Loucy (cell line): ENCODE measurements around the gene JAZF1.

Source experiments
- H2AFZ ChIP-seq: fragments of 200-600 bp; sonication (generic); 2 replicates; pipeline ENCODE4 v1.6.0; 2016; ENCODE audit warnings: antibody characterized with exemption, mild to moderate bottlenecking, low read length, moderate library complexity
- H3F3A ChIP-seq: fragments of 200-600 bp; 2 replicates; pipeline ENCODE4 v1.6.0; 2016; ENCODE audit warnings: antibody characterized with exemption, low read depth, mild to moderate bottlenecking
- H3K27me3 ChIP-seq: fragments of 200-600 bp; sonication (generic); 2 replicates; pipeline ENCODE4 v1.6.1; 2014; ENCODE audit warnings: low read length, mild to moderate bottlenecking; ENCODE audit not compliant: insufficient read depth, poor library complexity, severe bottlenecking
- H3K36me3 ChIP-seq: fragments of 200-600 bp; sonication (generic); 2 replicates; pipeline ENCODE4 v1.6.1; 2016; ENCODE audit warnings: low read length; ENCODE audit not compliant: insufficient read depth
- H3K4me1 ChIP-seq: fragments of 200-600 bp; sonication (generic); 2 replicates; pipeline ENCODE4 v1.5.1; 2014; ENCODE audit warnings: low read length, mild to moderate bottlenecking; ENCODE audit not compliant: insufficient read depth, poor library complexity, severe bottlenecking
- H3K4me2 ChIP-seq: fragments of 200-600 bp; sonication (generic); 2 replicates; pipeline ENCODE4 v1.6.0; 2014; ENCODE audit warnings: antibody characterized with exemption, low read length, low read depth, mild to moderate bottlenecking; ENCODE audit not compliant: poor library complexity, severe bottlenecking
- H3K4me3 ChIP-seq: fragments of 200-600 bp; sonication (generic); 2 replicates; pipeline ENCODE4 v1.5.1; 2014; ENCODE audit warnings: low read length, mild to moderate bottlenecking, mixed read lengths; ENCODE audit not compliant: poor library complexity, severe bottlenecking
- H3K79me2 ChIP-seq: fragments of 200-600 bp; sonication (generic); 2 replicates; pipeline ENCODE4 v1.6.1; 2014; ENCODE audit warnings: low read length; ENCODE audit not compliant: insufficient read depth
- H3K9ac ChIP-seq: fragments of 200-600 bp; sonication (generic); 2 replicates; pipeline ENCODE4 v1.6.0; 2014; ENCODE audit warnings: mild to moderate bottlenecking, low read depth, low read length, moderate library complexity; ENCODE audit not compliant: poor library complexity, severe bottlenecking
- H3K9me2 ChIP-seq: fragments of 200-600 bp; sonication (generic); replicated peaks from 2 replicates; pipeline ENCODE4 v1.6.1; 2016; ENCODE audit warnings: low read depth, low read length, mixed read lengths
- H3K9me3 ChIP-seq: fragments of 200-600 bp; sonication (generic); 2 replicates; pipeline ENCODE4 v1.6.1; 2014; ENCODE audit warnings: mild to moderate bottlenecking, antibody characterized with exemption, low read length, low read depth; ENCODE audit not compliant: insufficient read depth
- H4K20me1 ChIP-seq: fragments of 200-600 bp; sonication (generic); 2 replicates; pipeline ENCODE4 v1.6.0; 2014; ENCODE audit warnings: antibody characterized with exemption, low read length, mild to moderate bottlenecking; ENCODE audit not compliant: insufficient read depth, poor library complexity, severe bottlenecking
- EZH2phosphoT487 ChIP-seq: fragments of 200-600 bp; IDR thresholded peaks from 2 replicates; pipeline ENCODE4 v1.6.1; 2018; ENCODE audit warnings: antibody characterized with exemption, mild to moderate bottlenecking, moderate library complexity, borderline replicate concordance
- TF ChIP-seq, protein P1 (sequence below): fragments of 200-600 bp; sonication (generic); conservative IDR thresholded peaks from 2 replicates; pipeline ENCODE4 v1.5.1; 2014; ENCODE audit warnings: mild to moderate bottlenecking, antibody characterized with exemption, low read length

JAZF1 gene

DNA sequence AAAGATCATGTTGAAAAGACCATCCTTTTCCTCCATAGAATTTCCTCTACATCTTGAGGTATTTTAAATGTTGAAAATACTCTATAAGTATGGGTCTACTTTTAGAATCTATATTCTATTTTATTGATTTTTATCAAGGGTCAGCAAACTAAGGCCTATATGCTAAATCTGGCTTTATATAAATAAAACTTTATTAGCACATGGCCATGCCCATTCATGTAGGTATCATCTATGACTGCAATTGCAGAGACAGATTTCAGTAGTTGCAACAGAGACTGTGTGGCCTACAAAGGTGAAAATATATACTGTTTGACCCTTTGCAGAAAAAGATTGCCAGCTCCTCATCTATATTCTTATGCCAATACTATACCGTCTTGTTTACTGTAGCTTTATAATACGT is 367.9 kb downstream of the JAZF1 start:
- H2AFZ ChIP-seq, result no peak overlapping the region
- H4K20me1 ChIP-seq, result no peaks in the 10 kb centered on the region
- no peaks in the 10 kb centered on the region for H3K9me3 ChIP-seq
- no peaks in the 10 kb centered on the region for H3K79me2 ChIP-seq
- H3F3A ChIP-seq, result no peaks in the 10 kb centered on the region; the same call in 1 of the 2 replicates
- H3K9ac ChIP-seq, result no peak overlapping the region
- peaks cover 61% of the 10 kb centered on the region; the same call in 1 of the 2 replicates for H3K36me3 ChIP-seq
- H3K9me2 ChIP-seq, result no peaks in the 10 kb centered on the region
- TF ChIP-seq EZH2phosphoT487, result no peak
- TF ChIP-seq, protein P1, sequence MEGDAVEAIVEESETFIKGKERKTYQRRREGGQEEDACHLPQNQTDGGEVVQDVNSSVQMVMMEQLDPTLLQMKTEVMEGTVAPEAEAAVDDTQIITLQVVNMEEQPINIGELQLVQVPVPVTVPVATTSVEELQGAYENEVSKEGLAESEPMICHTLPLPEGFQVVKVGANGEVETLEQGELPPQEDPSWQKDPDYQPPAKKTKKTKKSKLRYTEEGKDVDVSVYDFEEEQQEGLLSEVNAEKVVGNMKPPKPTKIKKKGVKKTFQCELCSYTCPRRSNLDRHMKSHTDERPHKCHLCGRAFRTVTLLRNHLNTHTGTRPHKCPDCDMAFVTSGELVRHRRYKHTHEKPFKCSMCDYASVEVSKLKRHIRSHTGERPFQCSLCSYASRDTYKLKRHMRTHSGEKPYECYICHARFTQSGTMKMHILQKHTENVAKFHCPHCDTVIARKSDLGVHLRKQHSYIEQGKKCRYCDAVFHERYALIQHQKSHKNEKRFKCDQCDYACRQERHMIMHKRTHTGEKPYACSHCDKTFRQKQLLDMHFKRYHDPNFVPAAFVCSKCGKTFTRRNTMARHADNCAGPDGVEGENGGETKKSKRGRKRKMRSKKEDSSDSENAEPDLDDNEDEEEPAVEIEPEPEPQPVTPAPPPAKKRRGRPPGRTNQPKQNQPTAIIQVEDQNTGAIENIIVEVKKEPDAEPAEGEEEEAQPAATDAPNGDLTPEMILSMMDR, result no peak
- no peak overlapping the region for H3K4me3 ChIP-seq
- no peaks in the 10 kb centered on the region for H3K27me3 ChIP-seq
- H3K4me1 ChIP-seq, result no peaks in the 10 kb centered on the region
- H3K4me2 ChIP-seq, result no peak overlapping the region

DNA sequence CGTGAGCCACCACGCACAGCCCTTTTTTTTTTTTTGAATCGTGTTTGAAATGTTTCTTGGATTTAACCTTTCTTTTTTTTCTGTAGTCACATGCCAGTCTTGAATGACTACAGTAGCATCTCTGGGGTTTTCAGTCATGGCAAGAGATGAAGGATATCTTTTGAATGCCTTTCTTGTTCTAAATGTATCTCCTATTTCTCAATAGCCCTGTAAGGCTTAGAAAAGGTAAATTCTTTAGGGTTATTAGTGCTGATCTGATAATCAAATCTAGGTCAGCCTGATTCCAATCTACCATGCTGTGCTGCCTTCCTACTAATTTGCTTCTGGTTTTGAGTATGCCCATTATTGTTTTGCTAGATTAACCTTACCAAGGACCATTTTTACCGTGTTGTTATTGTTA is 370.4 kb downstream of the JAZF1 start:
- no peaks in the 10 kb centered on the region for H4K20me1 ChIP-seq
- no peaks in the 10 kb centered on the region for H3K27me3 ChIP-seq
- no peak overlapping the region for H3K4me2 ChIP-seq
- TF ChIP-seq, protein P1, result no peak
- no peak for TF ChIP-seq EZH2phosphoT487
- H3K36me3 ChIP-seq, result peaks cover 43% of the 10 kb centered on the region; the same call in 1 of the 2 replicates
- H3F3A ChIP-seq, result no peaks in the 10 kb centered on the region; the same call in 1 of the 2 replicates
- no peaks in the 10 kb centered on the region for H3K79me2 ChIP-seq
- no peak overlapping the region for H2AFZ ChIP-seq
- H3K9me3 ChIP-seq, result no peaks in the 10 kb centered on the region
- H3K4me3 ChIP-seq, result no peak overlapping the region
- no peaks in the 10 kb centered on the region for H3K9me2 ChIP-seq
- no peak overlapping the region for H3K9ac ChIP-seq
- no peaks in the 10 kb centered on the region for H3K4me1 ChIP-seq

GRCh38 chr7:27808626-27809025 is 372.0 kb downstream of the JAZF1 start:
- Histone ChIP-seq H3K9me2 (no peaks in the 10 kb centered on the region), H3K4me3 (no peak overlapping the region), H4K20me1 (no peaks in the 10 kb centered on the region), H3K9me3 (no peaks in the 10 kb centered on the region), H3K36me3 (peaks cover 29% of the 10 kb centered on the region; the same call in 1 of the 2 replicates), H2AFZ (no peak overlapping the region), H3K27me3 (no peaks in the 10 kb centered on the region), H3K4me1 (no peaks in the 10 kb centered on the region), H3K9ac (no peak overlapping the region), H3F3A (no peaks in the 10 kb centered on the region; the same call in 1 of the 2 replicates), H3K79me2 (no peaks in the 10 kb centered on the region), H3K4me2 (no peak overlapping the region)
- TF ChIP-seq, protein P1, result no peak
- no peak for TF ChIP-seq EZH2phosphoT487
